ENCODE results near the gene DPM3. TPM values are rescaled to one million over a fixed set of nuclear protein-coding genes. Genes with fewer than 3 reads are reported as not detected.
"Not testable (repeated sequence)": the region's sequence is repeated elsewhere in the genome, so short reads cannot be mapped to it uniquely, and the experiment has no call there.

The DPM3 gene
- polyA plus RNA-seq, 10 donors = 11.9 to 28.7 (median 18.8) TPM

DNA sequence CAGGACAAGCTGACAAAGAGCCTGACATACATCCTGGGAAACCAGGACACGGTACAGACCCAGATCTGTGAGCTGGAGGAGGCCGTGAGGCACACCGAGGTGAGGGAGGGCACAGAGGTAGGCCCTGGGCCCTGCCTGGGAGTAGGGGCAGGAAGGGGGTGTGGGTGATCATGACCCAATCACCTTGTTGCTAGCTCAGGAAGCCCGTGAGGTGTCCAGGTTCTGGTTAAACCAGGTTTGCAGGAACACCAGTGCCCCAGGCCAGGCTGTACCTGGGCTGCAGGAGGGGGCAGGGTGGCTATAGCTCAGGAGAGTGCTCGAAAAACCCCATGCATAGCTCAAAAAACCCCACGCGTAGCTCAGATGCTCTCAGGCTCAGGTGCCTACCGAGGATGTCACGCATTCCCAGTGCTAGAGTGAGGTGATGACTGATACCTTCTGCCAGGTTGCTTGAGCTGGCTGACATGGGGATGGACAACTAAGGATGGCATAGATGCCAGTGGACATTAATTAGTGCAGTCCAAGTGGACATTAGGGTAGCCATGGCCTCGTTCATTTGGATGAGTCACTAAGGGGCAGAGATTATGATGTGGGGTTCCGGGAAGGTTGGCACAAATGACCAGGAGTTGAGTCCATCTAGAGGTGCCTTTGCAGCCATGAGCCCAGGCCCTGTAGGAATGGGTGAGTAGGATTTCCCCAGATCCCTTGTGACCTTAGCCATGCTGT is 37.0 kb upstream of the DPM3 start:
- no peak for DNase-seq

GRCh38 chr1:155176544-155177071 is 36.3 kb upstream of the DPM3 start:
- DNase-seq = peak; percentile 59 to 80 (median 79)

DNA sequence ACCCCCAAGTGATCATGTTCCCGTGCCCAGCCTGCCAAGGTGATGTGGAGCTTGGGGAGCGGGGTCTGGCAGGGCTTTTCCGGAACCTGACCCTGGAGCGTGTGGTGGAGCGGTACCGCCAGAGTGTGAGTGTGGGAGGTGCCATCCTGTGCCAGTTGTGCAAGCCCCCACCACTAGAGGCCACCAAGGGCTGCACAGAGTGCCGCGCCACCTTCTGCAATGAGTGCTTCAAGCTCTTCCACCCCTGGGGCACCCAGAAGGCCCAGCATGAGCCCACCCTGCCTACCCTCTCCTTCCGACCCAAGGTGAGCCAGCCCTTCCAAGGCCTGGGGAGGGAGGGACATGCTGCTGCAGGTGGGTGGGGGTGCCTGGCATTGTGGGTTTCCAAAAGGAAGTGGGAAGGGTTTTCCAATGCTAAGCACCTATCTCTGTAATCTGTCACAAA is 35.6 kb upstream of the DPM3 start:
- no peak for DNase-seq

DNA sequence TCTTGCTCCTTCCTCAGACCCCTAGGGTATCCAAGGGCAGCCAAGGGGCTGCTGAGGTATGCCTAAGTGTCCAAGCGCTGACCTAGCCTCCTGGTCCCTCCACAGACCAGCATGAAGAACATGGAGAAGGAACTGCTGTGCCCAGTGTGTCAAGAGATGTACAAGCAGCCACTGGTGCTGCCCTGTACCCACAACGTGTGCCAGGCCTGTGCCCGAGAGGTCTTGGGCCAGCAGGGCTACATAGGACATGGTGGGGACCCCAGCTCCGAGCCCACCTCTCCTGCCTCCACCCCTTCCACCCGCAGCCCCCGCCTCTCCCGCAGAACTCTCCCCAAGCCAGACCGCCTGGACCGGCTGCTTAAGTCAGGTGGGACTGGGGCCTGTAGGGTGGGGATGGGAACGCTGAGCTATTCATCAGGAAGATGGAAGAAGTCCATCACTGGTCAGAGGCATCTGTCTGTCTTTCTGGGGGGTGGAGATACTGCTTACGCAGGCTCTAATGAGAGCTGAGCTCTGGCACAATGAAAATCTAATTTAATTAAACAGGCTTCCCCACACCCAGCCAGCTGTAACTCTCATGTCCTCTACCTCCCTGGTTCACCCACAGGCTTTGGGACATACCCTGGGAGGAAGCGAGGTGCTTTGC is 35.1 kb upstream of the DPM3 start:
- no peak for DNase-seq

GRCh38 chr1:155174324-155175280 is 34.3 kb upstream of the DPM3 start:
- DNase-seq = peak in 1 of 3 donors; percentile 18

DNA sequence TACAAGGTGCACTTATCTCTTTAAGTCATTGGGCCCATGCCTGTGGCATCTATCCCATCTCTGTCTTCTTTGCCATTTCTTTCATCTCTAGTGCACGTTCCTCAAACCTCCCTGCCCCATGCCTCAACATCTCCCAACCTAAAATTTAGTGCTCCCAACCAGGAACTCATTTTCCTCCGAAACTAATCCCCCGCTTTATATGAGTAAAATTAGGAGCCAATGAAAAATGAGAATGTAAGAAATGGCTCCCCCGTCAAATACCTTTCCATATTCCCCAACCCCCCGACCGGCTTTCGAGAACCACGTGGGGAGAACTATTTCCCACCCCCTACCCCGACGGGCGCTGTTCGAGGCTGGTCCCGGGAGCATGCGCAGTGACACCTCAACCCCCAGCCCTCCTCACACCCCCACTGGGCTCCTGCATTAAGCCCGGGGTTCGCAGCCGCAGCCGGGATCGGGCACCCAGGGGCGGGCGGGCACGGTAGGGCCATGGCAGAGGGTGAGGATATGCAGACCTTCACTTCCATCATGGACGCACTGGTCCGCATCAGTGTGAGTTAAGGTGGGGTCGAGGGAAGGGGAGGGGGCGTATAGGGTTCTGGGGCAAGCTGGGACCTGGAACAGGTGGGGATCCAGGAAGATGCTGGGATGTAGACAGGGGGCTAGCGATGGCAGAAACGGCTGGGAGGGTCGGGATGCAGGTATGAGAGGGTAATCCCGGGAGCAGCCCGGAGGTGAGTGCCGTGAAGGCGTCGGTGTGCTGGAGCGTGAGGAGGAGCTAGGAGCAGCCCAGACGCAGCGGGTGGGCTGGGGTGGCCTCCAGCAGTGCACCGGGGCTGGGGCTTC is 33.4 kb upstream of the DPM3 start, which contains the start of gene TRIM46:
Gene TRIM46 (plus strand): TSS at position 372 of the 846 bp plus-strand sequence. CDS start 118 bp downstream, at position 490.
- peak in 1 of 3 donors; percentile 34 for DNase-seq

DNA sequence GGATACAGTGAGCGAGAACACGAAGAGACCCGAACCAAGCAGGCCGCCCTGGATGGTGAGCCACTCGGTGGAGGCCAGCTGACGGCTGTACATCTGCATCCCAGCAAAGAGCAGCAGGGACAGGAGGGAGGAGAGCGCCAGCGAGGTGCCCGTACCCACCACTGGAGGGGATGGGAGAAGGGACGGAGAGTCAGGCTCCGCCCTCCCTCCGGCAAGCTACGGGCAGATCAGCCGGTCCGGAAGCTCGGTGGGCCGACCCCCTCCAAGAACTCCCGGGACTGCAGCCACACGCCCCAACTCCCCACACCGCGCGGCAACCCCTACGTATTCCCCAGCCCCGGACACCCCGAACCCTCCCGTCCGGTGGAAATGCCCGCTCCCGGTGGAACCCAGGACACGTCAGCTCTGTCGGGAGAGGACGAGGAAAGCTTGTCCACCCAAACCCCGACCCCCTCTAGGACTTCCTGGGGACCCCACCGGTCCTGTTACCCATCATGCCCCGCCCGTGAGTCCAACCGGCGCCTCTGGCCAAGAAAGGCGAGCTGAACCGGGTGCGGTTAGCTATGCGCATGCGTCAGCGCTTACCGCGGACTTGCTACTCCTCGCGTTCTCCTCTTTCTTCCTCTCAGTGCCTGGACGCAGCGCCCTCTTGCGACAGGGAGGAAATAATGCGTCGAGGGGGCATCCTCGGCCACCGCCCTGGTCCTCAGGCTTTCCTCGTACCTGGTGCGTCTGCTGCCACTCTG is 32.6 kb upstream of the DPM3 start, which contains the start of gene KRTCAP2:
Gene KRTCAP2 (minus strand): TSS at position 573 of the 746 bp plus-strand sequence. CDS start 80 bp downstream, at position 493.
- peak; percentile 95 to 97 (median 97) for DNase-seq

GRCh38 chr1:155171836-155172731 is 31.8 kb upstream of the DPM3 start:
- no peak for DNase-seq

DNA sequence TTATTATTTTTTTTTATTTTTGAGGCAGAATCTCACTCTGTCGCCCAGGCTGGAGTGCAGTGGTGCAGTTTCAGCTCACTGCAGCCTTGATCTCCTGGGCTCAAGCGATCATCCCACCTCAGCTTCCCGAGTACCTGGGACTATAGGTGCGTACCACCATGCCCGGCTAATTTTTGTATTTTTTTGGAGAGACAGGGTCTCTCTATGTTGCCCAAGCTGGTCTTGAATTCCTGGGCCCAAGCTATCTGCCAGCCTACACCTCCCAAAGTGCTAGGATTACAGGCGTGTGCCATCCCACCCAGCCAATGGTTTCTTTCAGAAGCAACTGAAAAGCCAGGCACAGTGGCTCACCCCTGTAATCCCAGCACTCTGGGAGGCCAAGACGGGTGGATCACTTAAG is 30.5 kb upstream of the DPM3 start:
- DNase-seq = no peak

GRCh38 chr1:155170101-155170785 is 29.9 kb upstream of the DPM3 start:
- no peak for DNase-seq

GRCh38 chr1:155169541-155169940 is 29.2 kb upstream of the DPM3 start:
- no peak for DNase-seq

GRCh38 chr1:155168456-155169210 is 28.3 kb upstream of the DPM3 start:
- DNase-seq = no peak

GRCh38 chr1:155168105-155168445 is 27.7 kb upstream of the DPM3 start:
- DNase-seq = not testable (repeated sequence)

GRCh38 chr1:155167166-155168104 is 27.1 kb upstream of the DPM3 start:
- peak; percentile 64 to 90 (median 85) for DNase-seq

DNA sequence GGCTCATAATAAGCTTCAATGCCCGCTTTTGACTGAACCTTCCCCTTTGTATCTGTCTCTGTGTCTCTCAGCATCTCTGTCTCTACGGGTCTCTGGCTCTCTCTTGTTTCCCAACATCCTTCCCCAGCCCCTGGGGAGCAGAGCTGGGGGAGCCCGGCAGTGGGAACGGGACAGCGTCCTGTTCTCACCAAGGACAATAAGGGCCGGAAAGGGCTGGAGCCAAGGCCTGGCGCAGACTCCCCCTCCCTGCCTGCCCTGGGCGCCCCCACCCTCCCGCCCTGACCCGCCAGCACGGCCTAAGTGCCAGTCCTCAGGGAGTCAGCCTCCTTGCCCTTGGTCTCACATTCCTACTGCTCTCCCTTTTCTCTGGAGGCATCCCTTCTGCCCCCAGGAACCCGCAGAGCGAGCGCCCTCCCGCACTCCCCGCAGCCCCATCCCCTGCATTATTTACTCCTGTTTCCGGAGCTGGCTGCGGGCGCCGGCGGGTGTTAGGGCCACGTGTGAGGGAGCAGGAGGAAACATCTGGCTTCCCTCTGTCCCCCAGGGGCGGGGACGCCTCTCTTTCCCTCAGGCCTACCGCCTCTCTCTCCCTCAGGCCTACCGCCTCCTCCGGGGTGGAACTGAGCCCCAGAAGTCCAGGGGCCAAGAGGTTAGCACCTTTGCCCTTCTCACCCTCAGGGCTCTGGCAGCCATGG is 26.3 kb upstream of the DPM3 start:
- DNase-seq = peak in 1 of 3 donors; percentile 84

- DNase-seq = peak in 1 of 3 donors; percentile 57
These were observed 25.7 kb upstream of the DPM3 start for GRCh38 chr1:155166051-155166470.
